H9 (cell line): ENCODE results near the gene PTPRB. TPM values are rescaled to one million over a fixed set of nuclear protein-coding genes. Genes with fewer than 3 reads are reported as not detected.

Experiments
- DNase-seq: peaks from one replicate; pipeline ENCODE4 v3.0.0-alpha.2; 2017
- H2AFZ ChIP-seq: one replicate; pipeline ENCODE4 v1.6.1; 2013; ENCODE audit warnings: mild to moderate bottlenecking, low read length, control low read depth, moderate library complexity
- H2AK5ac ChIP-seq: 2 replicates; pipeline ENCODE4 v1.6.1; 2013; ENCODE audit warnings: low read length, control low read depth, mixed read lengths; ENCODE audit not compliant: insufficient read length
- H2BK120ac ChIP-seq: one replicate; pipeline ENCODE4 v1.6.1; 2013; ENCODE audit warnings: low read depth, mild to moderate bottlenecking, low read length, control low read depth, inconsistent platforms; ENCODE audit not compliant: poor library complexity, severe bottlenecking
- H2BK12ac ChIP-seq: 2 replicates; pipeline ENCODE4 v1.6.1; 2013; ENCODE audit warnings: low read length, control low read depth, mixed read lengths, low read depth; ENCODE audit not compliant: insufficient read length
- H2BK15ac ChIP-seq: 2 replicates; pipeline ENCODE4 v1.6.1; 2013; ENCODE audit warnings: low read depth, low read length, control low read depth
- H2BK20ac ChIP-seq: one replicate; pipeline ENCODE4 v1.6.1; 2013; ENCODE audit warnings: low read depth, mild to moderate bottlenecking, low read length, control low read depth, inconsistent platforms; ENCODE audit not compliant: poor library complexity, severe bottlenecking
- H2BK5ac ChIP-seq: 2 replicates; pipeline ENCODE4 v1.6.1; 2013; ENCODE audit warnings: low read length, control low read depth, mixed read lengths; ENCODE audit not compliant: insufficient read length
- H3K14ac ChIP-seq: 2 replicates; pipeline ENCODE4 v1.6.1; 2013; ENCODE audit warnings: low read length, control low read depth; ENCODE audit not compliant: insufficient read depth
- H3K18ac ChIP-seq: 2 replicates; pipeline ENCODE4 v1.6.1; 2013; ENCODE audit warnings: low read depth, mild to moderate bottlenecking, mixed read lengths, low read length, control low read depth; ENCODE audit not compliant: insufficient read length
- H3K23ac ChIP-seq: 2 replicates; pipeline ENCODE4 v1.6.1; 2013; ENCODE audit warnings: low read length, control low read depth, mixed read lengths, low read depth; ENCODE audit not compliant: insufficient read length
- H3K23me2 ChIP-seq: 2 replicates; pipeline ENCODE4 v1.6.1; 2013; ENCODE audit warnings: low read depth, mild to moderate bottlenecking, mixed read lengths, low read length, control low read depth; ENCODE audit not compliant: insufficient read length, poor library complexity, severe bottlenecking
- H3K27ac ChIP-seq: 2 replicates; pipeline ENCODE4 v1.5.1; 2013; ENCODE audit warnings: low read length, control low read depth, mixed read lengths, low read depth; ENCODE audit not compliant: insufficient read length
- H3K27me3 ChIP-seq: 2 replicates; pipeline ENCODE4 v1.6.1; 2013; ENCODE audit warnings: low read length, control low read depth, inconsistent platforms; ENCODE audit not compliant: insufficient read depth
- H3K4ac ChIP-seq: 2 replicates; pipeline ENCODE4 v1.6.1; 2013; ENCODE audit warnings: low read depth, mild to moderate bottlenecking, control low read depth, inconsistent platforms, low read length, moderate library complexity
- H3K4me1 ChIP-seq: 2 replicates; pipeline ENCODE4 v1.6.1; 2013; ENCODE audit warnings: low read length, control low read depth, inconsistent platforms; ENCODE audit not compliant: insufficient read depth
- H3K4me2 ChIP-seq: 2 replicates; pipeline ENCODE4 v1.6.1; 2013; ENCODE audit warnings: low read length, control low read depth, mixed read lengths; ENCODE audit not compliant: insufficient read length, insufficient read depth
- H3K56ac ChIP-seq: 2 replicates; pipeline ENCODE4 v1.6.1; 2013; ENCODE audit warnings: low read depth, mild to moderate bottlenecking, mixed read lengths, low read length, control low read depth; ENCODE audit not compliant: insufficient read length
- H3K79me1 ChIP-seq: 2 replicates; pipeline ENCODE4 v1.6.1; 2013; ENCODE audit warnings: low read depth, mild to moderate bottlenecking, moderate library complexity, low read length, control low read depth, inconsistent platforms; ENCODE audit not compliant: insufficient read depth, poor library complexity, severe bottlenecking
- H3K79me2 ChIP-seq: 2 replicates; pipeline ENCODE4 v1.6.1; 2013; ENCODE audit warnings: low read length, control low read depth, inconsistent platforms; ENCODE audit not compliant: insufficient read depth
- H3K9ac ChIP-seq: 2 replicates; pipeline ENCODE4 v1.6.1; 2013; ENCODE audit warnings: low read length, control low read depth, mixed read lengths; ENCODE audit not compliant: insufficient read length; ENCODE audit errors: extremely low read depth
- H3K9me3 ChIP-seq: one replicate; pipeline ENCODE4 v1.6.1; 2013; ENCODE audit warnings: low read depth, low read length, inconsistent platforms; ENCODE audit not compliant: control insufficient read depth
- H3T11ph ChIP-seq: one replicate; pipeline ENCODE4 v1.6.1; 2013; ENCODE audit warnings: mild to moderate bottlenecking, low read length, control low read depth, inconsistent platforms
- H4K20me1 ChIP-seq: one replicate; pipeline ENCODE4 v1.6.1; 2013; ENCODE audit not compliant: control insufficient read depth, insufficient read length, insufficient read depth
- H4K5ac ChIP-seq: 2 replicates; pipeline ENCODE4 v1.6.1; 2013; ENCODE audit warnings: low read depth, mild to moderate bottlenecking, mixed read lengths, low read length, control low read depth; ENCODE audit not compliant: insufficient read length
- H4K8ac ChIP-seq: replicated peaks from 2 replicates; pipeline ENCODE4 v1.6.1; 2013; ENCODE audit warnings: low read length, control low read depth, mixed read lengths, low read depth; ENCODE audit not compliant: insufficient read length
- H4K91ac ChIP-seq: 2 replicates; pipeline ENCODE4 v1.6.1; 2013; ENCODE audit warnings: low read depth, mild to moderate bottlenecking, moderate library complexity, mixed read lengths, low read length, control low read depth; ENCODE audit not compliant: insufficient read length
- H3K27ac Mint-ChIP-seq, 3 experiments: 2 replicates in 2 of 3; 3 replicates in 1 of 3; pipeline ENCODE4 v1.8.0; 2020 to 2021; ENCODE audit warnings: mixed read lengths in 3 of 3, mild to moderate bottlenecking in 1 of 3, moderate library complexity in 1 of 3
- H3K27me3 Mint-ChIP-seq: 2 replicates; pipeline ENCODE4 v1.8.0; 2021; ENCODE audit warnings: low read depth, mild to moderate bottlenecking, moderate library complexity, mixed read lengths
- H3K36me3 Mint-ChIP-seq, 3 experiments: 2 replicates in 2 of 3; 3 replicates in 1 of 3; pipeline ENCODE4 v1.8.0; 2020 to 2021; ENCODE audit warnings: low read depth in 3 of 3, mixed read lengths in 3 of 3; ENCODE audit not compliant: insufficient read depth in 1 of 3
- H3K4me1 Mint-ChIP-seq, 2 experiments: 2 replicates each; pipeline ENCODE4 v1.8.0; 2020; ENCODE audit warnings: mixed read lengths in 2 of 2
- H3K4me3 Mint-ChIP-seq, 2 experiments: 2 replicates in 1 of 2; 3 replicates in 1 of 2; pipeline ENCODE4 v1.8.0; 2020 to 2021; ENCODE audit warnings: mild to moderate bottlenecking in 2 of 2, mixed read lengths in 2 of 2, moderate library complexity in 1 of 2
- H3K9me3 Mint-ChIP-seq, 2 experiments: 2 replicates in 1 of 2; 3 replicates in 1 of 2; pipeline ENCODE4 v1.8.0; 2020; ENCODE audit warnings: mild to moderate bottlenecking in 2 of 2, mixed read lengths in 2 of 2, moderate library complexity in 1 of 2
- CTCF ChIP-seq: fragments of 200-600 bp; sonication (generic); conservative IDR thresholded peaks from 3 replicates; pipeline ENCODE4 v1.8.0; 2021; ENCODE audit warnings: antibody characterized with exemption, mild to moderate bottlenecking
- WGBS: extraction: QIAGEN DNeasy Blood & Tissue Kit; methylation state at CpG from one replicate; pipeline ENCODE4 v1.1.7; 2013; ENCODE audit warnings: missing lambda C conversion rate, low lambda C conversion rate, mixed read lengths; ENCODE audit not compliant: insufficient read length; ENCODE audit errors: extremely low coverage; 5-methylcytosine and 5-hydroxymethylcytosine counted together
- total RNA-seq: library from RNA; stranded (reverse); gene quantifications from 2 replicates; pipeline ENCODE4 v1.2.1, GENCODE V29; 2021

Gene PTPRB
- total RNA-seq, 1 experiment from 2014 or later: 1.4 TPM

- Histone ChIP-seq H3K14ac (no peak overlapping the region), H3K56ac (no peak overlapping the region), H2BK12ac (no peak overlapping the region), H3K23ac (no peak overlapping the region), H3K18ac (no peak overlapping the region), H3K27me3 (no peaks in the 10 kb centered on the region), H2AFZ (no peak overlapping the region), H4K91ac (no peak overlapping the region), H4K8ac (no peak overlapping the region), H3K9ac (no peak overlapping the region), H3K4me2 (no peak overlapping the region), H3K27ac (no peak overlapping the region), H2BK20ac (no peak overlapping the region), H3T11ph (no peak overlapping the region), H3K9me3 (no peaks in the 10 kb centered on the region), H4K20me1 (no peaks in the 10 kb centered on the region), H3K79me1 (no peaks in the 10 kb centered on the region), H2BK5ac (no peak overlapping the region), H3K4ac (no peak overlapping the region), H2AK5ac (no peak overlapping the region), H3K79me2 (no peaks in the 10 kb centered on the region), H3K23me2 (no peaks in the 10 kb centered on the region), H2BK15ac (no peak overlapping the region), H3K4me1 (peaks cover 3% of the 10 kb centered on the region; the same call in 1 of the 2 replicates), H4K5ac (no peak overlapping the region), H2BK120ac (no peak overlapping the region)
- no CpG with 5 or more reads among the region's 6 CpGs for WGBS
- no peaks in the 10 kb centered on the region for H3K36me3 Mint-ChIP-seq
- no peak for DNase-seq
- no peaks in the 10 kb centered on the region for H3K27me3 Mint-ChIP-seq
- H3K9me3 Mint-ChIP-seq: no peaks in the 10 kb centered on the region
- no peak for TF ChIP-seq CTCF
- H3K4me3 Mint-ChIP-seq: no peak overlapping the region
- H3K27ac Mint-ChIP-seq: no peak overlapping the region
- H3K4me1 Mint-ChIP-seq: peaks cover 3 to 7% of the 10 kb centered on the region in 2 experiments; a peak in 3 of 4 replicates
Measured at GRCh38 chr12:70543444-70543843, 93.8 kb downstream of the PTPRB start.
